HL-60 (cell line): ENCODE results near the gene AP3D1.

ENCODE experiments used
- GABPA ChIP-seq: IDR thresholded peaks from 2 replicates; pipeline ENCODE4 v1.6.1; 2012; ENCODE audit warnings: low read depth
- POLR2AphosphoS5 ChIP-seq: IDR thresholded peaks from 2 replicates; pipeline ENCODE4 v1.6.1; 2012; ENCODE audit warnings: low read depth
- TF ChIP-seq, protein P1 (sequence below): IDR thresholded peaks from one replicate; pipeline ENCODE4 v1.5.1; 2011; ENCODE audit warnings: low read length, control low read depth, inconsistent platforms; ENCODE audit not compliant: insufficient read depth

GRCh38 chr19:2121416-2122051 is 29.8 kb downstream of the AP3D1 start:
- TF ChIP-seq POLR2AphosphoS5 (no peak), GABPA (no peak)
- TF ChIP-seq, protein P1, sequence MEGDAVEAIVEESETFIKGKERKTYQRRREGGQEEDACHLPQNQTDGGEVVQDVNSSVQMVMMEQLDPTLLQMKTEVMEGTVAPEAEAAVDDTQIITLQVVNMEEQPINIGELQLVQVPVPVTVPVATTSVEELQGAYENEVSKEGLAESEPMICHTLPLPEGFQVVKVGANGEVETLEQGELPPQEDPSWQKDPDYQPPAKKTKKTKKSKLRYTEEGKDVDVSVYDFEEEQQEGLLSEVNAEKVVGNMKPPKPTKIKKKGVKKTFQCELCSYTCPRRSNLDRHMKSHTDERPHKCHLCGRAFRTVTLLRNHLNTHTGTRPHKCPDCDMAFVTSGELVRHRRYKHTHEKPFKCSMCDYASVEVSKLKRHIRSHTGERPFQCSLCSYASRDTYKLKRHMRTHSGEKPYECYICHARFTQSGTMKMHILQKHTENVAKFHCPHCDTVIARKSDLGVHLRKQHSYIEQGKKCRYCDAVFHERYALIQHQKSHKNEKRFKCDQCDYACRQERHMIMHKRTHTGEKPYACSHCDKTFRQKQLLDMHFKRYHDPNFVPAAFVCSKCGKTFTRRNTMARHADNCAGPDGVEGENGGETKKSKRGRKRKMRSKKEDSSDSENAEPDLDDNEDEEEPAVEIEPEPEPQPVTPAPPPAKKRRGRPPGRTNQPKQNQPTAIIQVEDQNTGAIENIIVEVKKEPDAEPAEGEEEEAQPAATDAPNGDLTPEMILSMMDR = no peak
